NCI-H2029 treated with DMSO at 0.1 percent for 48 hours (cell line): Measurements from ENCODE around the gene THSD4.
A peak's percentile ranks its signal among the peaks of the same experiment; 100 is the strongest.

ENCODE experiments used
- DNase-seq: peaks from one replicate; lab custom pipeline; 2025; lab: John Stamatoyannopoulos, UW

Gene THSD4

GRCh38 chr15:71114887-71115566 is at the start of gene THSD4:
TSS of gene THSD4 (plus strand) at chr15:71115471.
- DNase-seq: peak; percentile 6

GRCh38 chr15:71066983-71067382 is 48.3 kb upstream of the THSD4 start:
- no peak for DNase-seq

GRCh38 chr15:71069693-71070092 is 45.6 kb upstream of the THSD4 start:
- DNase-seq: no peak

GRCh38 chr15:71071529-71071928 is 43.7 kb upstream of the THSD4 start:
- DNase-seq: no peak

GRCh38 chr15:71072423-71072822 is 42.8 kb upstream of the THSD4 start:
- DNase-seq: no peak

GRCh38 chr15:71078506-71079207 is 36.6 kb upstream of the THSD4 start:
- DNase-seq: no peak

- DNase-seq: no peak
Measured at GRCh38 chr15:71079208-71080044, 35.8 kb upstream of the THSD4 start.

- DNase-seq: no peak
Measured at GRCh38 chr15:71080166-71080565, 35.1 kb upstream of the THSD4 start.

- no peak for DNase-seq
Measured at GRCh38 chr15:71080705-71081104, 34.6 kb upstream of the THSD4 start.

GRCh38 chr15:71082803-71083202 is 32.5 kb upstream of the THSD4 start:
- DNase-seq: no peak

GRCh38 chr15:71083349-71083748 is 31.9 kb upstream of the THSD4 start:
- no peak for DNase-seq

- DNase-seq: no peak
Measured at GRCh38 chr15:71084264-71084663, 31.0 kb upstream of the THSD4 start.

- DNase-seq: no peak
Measured at GRCh38 chr15:71085809-71086208, 29.5 kb upstream of the THSD4 start.

- no peak for DNase-seq
Measured at GRCh38 chr15:71088155-71088554, 27.1 kb upstream of the THSD4 start.

GRCh38 chr15:71088683-71089082 is 26.6 kb upstream of the THSD4 start:
- no peak for DNase-seq

GRCh38 chr15:71089801-71090200 is 25.5 kb upstream of the THSD4 start:
- no peak for DNase-seq

GRCh38 chr15:71091601-71092000 is 23.7 kb upstream of the THSD4 start:
- no peak for DNase-seq

- no peak for DNase-seq
Measured at GRCh38 chr15:71092056-71092600, 23.1 kb upstream of the THSD4 start.

- DNase-seq: peak; percentile 27
Measured at GRCh38 chr15:71093054-71094024, 21.9 kb upstream of the THSD4 start.

GRCh38 chr15:71094137-71094536 is 21.1 kb upstream of the THSD4 start:
- DNase-seq: no peak

GRCh38 chr15:71096676-71097075 is 18.6 kb upstream of the THSD4 start:
- no peak for DNase-seq
